ENCODE measurements around the gene NHLH2.

DNA sequence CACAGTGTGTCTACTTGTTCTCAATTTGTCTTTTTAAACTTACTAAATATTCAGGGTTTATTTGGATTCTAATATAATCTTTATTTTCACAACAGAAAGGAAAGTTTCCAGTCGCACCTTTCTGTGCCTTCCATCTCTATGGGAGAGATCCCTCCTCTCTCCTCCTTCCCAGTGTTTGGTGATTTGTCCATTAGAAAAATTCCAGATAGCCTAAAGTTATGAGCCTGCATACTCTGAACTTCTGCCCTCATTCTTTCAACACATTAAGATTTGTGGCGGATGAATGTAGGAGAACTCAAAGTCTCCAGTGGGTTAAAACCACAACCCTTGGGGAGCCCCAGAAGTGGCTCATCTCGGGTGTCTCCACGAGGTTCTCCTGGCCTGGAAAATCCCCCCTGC lies 3.6 kb downstream of the NHLH2 start:
- TF ChIP-seq, protein P1, sequence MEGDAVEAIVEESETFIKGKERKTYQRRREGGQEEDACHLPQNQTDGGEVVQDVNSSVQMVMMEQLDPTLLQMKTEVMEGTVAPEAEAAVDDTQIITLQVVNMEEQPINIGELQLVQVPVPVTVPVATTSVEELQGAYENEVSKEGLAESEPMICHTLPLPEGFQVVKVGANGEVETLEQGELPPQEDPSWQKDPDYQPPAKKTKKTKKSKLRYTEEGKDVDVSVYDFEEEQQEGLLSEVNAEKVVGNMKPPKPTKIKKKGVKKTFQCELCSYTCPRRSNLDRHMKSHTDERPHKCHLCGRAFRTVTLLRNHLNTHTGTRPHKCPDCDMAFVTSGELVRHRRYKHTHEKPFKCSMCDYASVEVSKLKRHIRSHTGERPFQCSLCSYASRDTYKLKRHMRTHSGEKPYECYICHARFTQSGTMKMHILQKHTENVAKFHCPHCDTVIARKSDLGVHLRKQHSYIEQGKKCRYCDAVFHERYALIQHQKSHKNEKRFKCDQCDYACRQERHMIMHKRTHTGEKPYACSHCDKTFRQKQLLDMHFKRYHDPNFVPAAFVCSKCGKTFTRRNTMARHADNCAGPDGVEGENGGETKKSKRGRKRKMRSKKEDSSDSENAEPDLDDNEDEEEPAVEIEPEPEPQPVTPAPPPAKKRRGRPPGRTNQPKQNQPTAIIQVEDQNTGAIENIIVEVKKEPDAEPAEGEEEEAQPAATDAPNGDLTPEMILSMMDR (IDR thresholded peaks at IDR 0.05) = no peak
- TF ChIP-seq POLR2AphosphoS5 (IDR thresholded peaks at IDR 0.05) = no peak
- no peak for TF ChIP-seq POLR2A (IDR thresholded peaks at IDR 0.05)

Data from gastroesophageal sphincter (tissue), 3 donors.